ENCODE measurements around the gene GRAMD2A. TPM values are rescaled to one million over a fixed set of nuclear protein-coding genes. Genes with fewer than 3 reads are reported as not detected.

Gene GRAMD2A
- total and polyA plus RNA-seq, 2 donors (not counting 3 experiments of a cell fraction or from before 2014, with no cell fraction given) = 0.08 to 0.29 TPM

DNA sequence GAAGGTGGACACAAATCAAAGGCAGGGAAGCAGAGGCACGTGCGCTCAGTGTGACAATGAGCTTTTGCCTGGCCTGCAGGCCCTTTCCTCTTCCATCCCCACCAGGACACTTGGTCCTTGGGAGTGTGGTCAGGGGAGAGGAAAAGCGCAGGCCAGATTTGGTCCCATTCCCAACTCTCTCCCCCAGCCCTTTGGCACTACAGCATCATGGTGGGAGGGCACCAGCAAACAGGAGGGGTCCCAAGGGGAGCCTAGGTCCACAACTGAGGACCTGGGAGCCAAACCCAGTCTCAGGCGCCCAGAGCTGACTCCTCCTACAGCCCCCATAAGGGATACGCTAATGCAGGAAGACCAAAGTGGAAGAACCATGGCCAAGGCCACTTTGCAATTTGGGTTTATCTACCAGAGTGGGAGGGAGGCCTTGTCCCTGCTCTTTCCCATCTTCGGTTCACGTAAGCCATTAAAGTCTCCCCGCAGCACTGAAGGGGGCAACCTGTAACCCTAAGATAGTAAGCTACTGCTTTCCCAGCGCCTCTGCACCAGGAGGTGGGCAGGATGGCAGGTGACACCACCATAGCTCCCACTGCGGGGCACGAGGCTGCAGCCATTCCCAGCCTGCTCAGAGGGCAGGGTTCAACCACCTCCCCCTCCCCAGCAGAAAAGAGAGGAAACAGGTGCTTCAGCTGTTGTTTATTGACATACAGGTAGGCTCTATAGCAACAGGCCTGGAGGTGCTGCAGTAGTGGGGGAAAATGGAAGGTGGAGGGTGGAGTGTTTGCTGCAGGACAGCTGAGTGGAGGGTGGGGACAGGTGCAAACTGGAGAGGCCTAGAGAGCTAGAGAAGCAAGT lies 993 bp upstream of the GRAMD2A start:
- Histone ChIP-seq H4K20me1 (replicated peaks; ENCODE audit: control insufficient read depth, extremely low read depth, insufficient read depth, low read length) (no peaks in the 10 kb centered on the region), H3K27me3 (ENCODE audit: control insufficient read depth in 2 of 2, insufficient read depth in 2 of 2, low read length in 2 of 2) (peaks cover 0 to 2% of the 10 kb centered on the region in 2 experiments), H2AFZ (ENCODE audit: low read depth, low read length) (no peak overlapping the region), H3K79me2 (ENCODE audit: control insufficient read depth, insufficient read depth, low read length) (no peaks in the 10 kb centered on the region), H3K9me1 (replicated peaks; ENCODE audit: control insufficient read depth, extremely low read depth, insufficient read depth, low read length) (no peaks in the 10 kb centered on the region), H3K9ac (replicated peaks; ENCODE audit: extremely low read depth, insufficient read depth, low read length) (no peak overlapping the region), H3K4me2 (ENCODE audit: insufficient read depth, low read length) (no peak overlapping the region), H3K9me3 (replicated peaks; ENCODE audit: control insufficient read depth, insufficient read depth, low read length) (no peaks in the 10 kb centered on the region), H3K36me3 (ENCODE audit: control insufficient read depth in 2 of 2, extremely low read depth in 1 of 2, insufficient read depth in 2 of 2, low read length in 2 of 2) (peaks cover 29 to 34% of the 10 kb centered on the region in 2 experiments), H3K4me3 (replicated peaks in 1 of 3; ENCODE audit: insufficient read depth in 1 of 3, low read depth in 1 of 3, low read length in 3 of 3) (no peak overlapping the region), H3K4me1 (ENCODE audit: control insufficient read depth, extremely low read depth, insufficient read depth, low read length) (peaks cover 4% of the 10 kb centered on the region), H3K27ac (ENCODE audit: insufficient read depth, low read depth, low read length) (no peak overlapping the region)
- BruUV-seq (replicated peaks) = no TSS peak
- ChIA-PET CTCF (interaction anchor here (1.0 to 4.7 kb wide), 6 partner anchors 30 to 446 kb away, joined by 3 to 63 read pairs (median 4); no protein-coding TSS in a partner anchor), POLR2A (no interaction called here)
- DNase-seq (ENCODE audit: low read depth, low spot score) (no peak), FAIRE-seq (no peak)
- TF ChIP-seq POLR2A (IDR thresholded peaks at IDR 0.05; ENCODE audit: low read depth, low read length) (no peak), EZH2 (IDR thresholded peaks at IDR 0.05; ENCODE audit: borderline replicate concordance, low read depth, low read length, severe bottlenecking) (no peak), MYC (IDR thresholded peaks at IDR 0.05; ENCODE audit: low read depth, low read length) (no peak), FOS (IDR thresholded peaks at IDR 0.05; ENCODE audit: borderline replicate concordance, insufficient read depth, low read length) (no peak), POLR2AphosphoS5 (IDR thresholded peaks at IDR 0.05; ENCODE audit: insufficient read depth, low read depth, low read length) (no peak), JUN (IDR thresholded peaks at IDR 0.05; ENCODE audit: borderline replicate concordance, insufficient read depth, insufficient read length, low read depth) (no peak), GATA2 (IDR thresholded peaks at IDR 0.05; ENCODE audit: insufficient read depth, insufficient read length, low read depth, low read length) (no peak)
- TF ChIP-seq, protein P1, sequence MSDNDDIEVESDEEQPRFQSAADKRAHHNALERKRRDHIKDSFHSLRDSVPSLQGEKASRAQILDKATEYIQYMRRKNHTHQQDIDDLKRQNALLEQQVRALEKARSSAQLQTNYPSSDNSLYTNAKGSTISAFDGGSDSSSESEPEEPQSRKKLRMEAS (IDR thresholded peaks at IDR 0.05; ENCODE audit: insufficient read depth, insufficient read length) = no peak
- TF ChIP-seq, protein P2, sequence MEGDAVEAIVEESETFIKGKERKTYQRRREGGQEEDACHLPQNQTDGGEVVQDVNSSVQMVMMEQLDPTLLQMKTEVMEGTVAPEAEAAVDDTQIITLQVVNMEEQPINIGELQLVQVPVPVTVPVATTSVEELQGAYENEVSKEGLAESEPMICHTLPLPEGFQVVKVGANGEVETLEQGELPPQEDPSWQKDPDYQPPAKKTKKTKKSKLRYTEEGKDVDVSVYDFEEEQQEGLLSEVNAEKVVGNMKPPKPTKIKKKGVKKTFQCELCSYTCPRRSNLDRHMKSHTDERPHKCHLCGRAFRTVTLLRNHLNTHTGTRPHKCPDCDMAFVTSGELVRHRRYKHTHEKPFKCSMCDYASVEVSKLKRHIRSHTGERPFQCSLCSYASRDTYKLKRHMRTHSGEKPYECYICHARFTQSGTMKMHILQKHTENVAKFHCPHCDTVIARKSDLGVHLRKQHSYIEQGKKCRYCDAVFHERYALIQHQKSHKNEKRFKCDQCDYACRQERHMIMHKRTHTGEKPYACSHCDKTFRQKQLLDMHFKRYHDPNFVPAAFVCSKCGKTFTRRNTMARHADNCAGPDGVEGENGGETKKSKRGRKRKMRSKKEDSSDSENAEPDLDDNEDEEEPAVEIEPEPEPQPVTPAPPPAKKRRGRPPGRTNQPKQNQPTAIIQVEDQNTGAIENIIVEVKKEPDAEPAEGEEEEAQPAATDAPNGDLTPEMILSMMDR (IDR thresholded peaks at IDR 0.05; ENCODE audit: extremely low read depth in 1 of 2, insufficient read depth in 1 of 2, low read depth in 1 of 2, low read length in 2 of 2) = no peak
- intact Hi-C loops (cut with micrococcal nuclease) = loop anchor here (1.0 to 2.0 kb wide), 3 partner anchors 33 to 88 kb away; partner anchors contain the start of genes PARP6 and PKM
- dilution Hi-C loops (cut with MboI; ENCODE audit: extremely low pct_ligation_motif_present, low sequenced_read_pairs) = no loop called here

Measured in endothelial cell of umbilical vein (primary cell).